HCEC 1CT (cell line): ENCODE measurements around the gene SLC7A5.
"Not testable (repeated sequence)": the region's sequence is repeated elsewhere in the genome, so short reads cannot be mapped to it uniquely, and the experiment has no call there.

Experiments used
- DNase-seq: peaks from one replicate; pipeline ENCODE4 v3.0.0-alpha.2; 2017

Gene SLC7A5

DNA sequence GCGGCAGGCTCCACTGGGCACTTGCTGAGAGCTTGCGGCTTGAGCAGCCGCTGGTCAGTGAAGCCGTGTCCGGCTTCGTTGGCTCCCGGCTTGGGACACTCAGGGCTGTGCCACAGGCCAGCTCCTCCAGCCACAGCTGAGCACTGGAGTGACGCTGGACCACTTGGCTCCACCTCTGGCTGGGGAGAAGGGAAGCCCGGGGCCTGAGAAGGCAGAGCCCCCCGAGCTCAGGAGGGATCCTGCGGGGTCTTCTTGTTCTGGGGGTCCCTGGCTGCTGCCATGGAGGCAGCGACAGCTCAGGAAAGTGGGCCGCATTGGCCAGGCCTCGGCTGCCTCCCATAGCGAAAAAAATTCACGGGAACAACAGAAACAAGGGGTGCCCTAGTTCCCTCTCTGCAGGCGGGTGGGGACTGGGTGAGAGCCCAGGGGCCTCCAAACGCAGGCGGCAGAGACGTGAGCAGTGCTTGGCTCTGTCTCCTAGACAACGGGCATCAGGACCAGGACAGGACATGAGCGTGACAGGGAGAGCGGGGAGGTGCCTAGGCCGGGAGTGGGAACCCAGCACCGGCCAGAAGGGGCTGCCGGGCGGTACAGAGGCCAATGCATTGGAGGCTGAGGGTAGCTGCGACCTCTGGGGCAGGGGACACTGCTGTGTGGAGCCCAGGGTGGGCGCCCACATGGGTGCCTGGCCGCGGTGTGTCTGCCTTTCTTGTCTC, 37.7 kb downstream of the SLC7A5 start:
- DNase-seq = no peak

DNA sequence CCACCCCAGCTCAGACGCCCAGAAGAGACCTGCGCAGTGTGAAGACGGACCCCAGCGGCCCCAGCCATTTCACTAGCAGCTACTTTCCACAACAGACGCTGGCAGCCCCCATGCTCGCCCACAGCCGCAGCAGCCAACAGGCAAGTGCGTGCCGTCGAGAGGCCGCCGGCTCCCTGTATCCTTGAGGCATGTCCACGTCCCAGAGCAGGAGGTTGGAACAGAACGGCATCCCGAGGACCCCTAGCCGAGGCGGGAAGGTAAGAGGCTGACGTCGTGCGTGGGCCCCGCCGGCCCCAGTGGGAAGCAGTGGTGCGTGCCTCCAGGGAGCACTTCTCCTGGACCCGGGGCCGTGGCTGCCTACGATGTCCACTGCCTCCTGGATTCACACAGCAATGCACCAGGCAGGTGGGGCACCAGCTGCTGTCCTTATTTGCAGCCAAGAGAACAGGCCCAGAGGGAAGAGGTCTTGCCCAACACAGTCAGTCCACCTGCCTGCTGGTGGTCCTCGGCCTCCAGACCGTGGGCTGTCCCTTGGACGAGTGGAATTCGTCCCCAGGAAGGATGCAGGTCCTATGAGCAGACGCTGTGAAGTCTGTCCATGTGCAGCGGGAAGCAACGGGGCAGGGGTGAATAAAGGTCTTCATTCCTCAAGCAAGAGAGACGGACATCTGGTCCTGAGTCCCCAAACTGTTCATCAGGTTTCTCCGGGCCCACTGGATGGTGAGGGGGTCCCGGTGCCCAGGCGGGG, 38.5 kb downstream of the SLC7A5 start:
- DNase-seq = no peak

DNA sequence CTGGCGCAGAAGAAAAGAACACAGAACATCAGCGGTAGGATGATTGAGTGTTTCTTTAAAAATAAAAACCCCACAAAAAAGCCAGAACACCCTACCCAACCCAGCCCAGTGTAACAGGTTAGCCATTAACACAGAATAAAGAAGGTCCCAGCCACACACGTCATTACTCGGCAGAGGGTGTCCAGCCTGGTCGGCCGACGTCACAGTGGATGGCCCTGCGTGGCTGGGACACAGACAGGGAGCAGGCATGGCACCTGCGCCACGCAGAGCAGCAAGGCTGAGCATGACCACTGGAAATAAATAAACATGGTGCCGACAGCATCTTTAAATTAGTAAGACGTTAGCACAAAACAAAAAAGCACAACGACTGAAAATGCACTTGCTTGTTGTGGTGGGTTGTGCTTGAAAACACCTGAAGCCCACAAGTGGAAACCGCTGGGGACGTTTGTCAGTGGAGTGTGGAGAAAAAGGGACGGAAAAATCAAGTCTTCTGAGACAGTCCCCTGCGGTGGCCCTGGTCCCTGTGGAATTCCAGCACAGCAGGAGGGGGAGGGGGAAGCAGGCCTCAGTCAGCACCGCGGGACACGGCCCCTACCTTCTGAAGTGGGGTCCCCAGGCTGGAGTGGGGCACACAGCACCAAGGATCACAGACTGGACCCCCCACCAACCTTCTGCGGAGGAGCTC, 39.2 kb downstream of the SLC7A5 start:
- DNase-seq = no peak

DNA sequence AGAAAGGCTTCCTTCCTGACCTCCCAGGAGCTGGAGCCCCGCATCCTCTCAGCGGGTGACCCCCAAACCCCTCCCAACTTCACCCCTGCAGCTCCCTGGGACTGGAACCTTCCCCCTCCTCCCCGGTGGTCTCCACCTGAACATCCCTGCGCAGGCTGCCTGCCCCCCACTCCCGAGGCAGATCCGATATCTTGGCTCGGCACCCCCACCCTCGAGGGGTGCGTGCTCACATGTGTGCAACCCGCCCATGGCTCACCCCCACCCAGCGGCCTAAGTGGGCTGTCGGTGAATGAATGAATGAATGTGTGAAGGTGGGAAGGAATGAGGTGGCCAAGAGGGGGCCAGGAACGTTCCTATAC, 39.7 kb downstream of the SLC7A5 start:
- no peak for DNase-seq

DNA sequence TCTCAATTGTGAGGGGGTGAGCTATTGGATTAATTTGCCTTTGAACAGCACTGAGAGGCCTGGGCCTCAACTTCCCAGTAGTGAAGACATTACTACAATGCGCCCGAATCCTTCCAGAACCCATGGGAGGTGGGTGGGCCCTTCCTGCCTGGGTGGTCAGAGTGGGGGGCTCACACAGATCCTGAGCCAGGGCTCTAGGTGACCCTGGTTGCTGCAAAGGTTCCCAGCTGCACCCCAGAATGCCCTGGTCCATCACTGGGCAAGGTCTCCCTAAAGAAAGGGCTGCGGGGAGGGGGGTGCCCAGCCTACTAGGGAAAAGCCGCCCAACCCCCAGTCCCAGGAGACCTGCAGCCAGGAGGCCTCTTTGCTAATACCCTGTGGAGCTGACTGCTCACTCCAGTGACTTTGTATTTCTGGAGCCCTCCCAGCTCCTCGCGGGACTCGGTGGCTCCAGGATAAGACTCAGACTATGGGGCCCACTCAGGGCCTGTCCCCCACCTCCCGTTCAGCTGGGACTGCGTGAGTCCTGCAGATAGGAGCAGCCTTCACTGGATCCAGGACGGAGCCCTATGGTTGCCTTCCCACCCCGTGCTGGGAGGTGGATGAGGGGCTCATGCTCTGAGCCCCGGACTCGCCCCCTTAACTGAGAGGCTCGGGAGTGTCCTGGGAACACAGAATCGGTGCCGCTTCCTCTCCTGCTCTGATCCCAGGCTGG, 40.2 kb downstream of the SLC7A5 start:
- no peak for DNase-seq

DNA sequence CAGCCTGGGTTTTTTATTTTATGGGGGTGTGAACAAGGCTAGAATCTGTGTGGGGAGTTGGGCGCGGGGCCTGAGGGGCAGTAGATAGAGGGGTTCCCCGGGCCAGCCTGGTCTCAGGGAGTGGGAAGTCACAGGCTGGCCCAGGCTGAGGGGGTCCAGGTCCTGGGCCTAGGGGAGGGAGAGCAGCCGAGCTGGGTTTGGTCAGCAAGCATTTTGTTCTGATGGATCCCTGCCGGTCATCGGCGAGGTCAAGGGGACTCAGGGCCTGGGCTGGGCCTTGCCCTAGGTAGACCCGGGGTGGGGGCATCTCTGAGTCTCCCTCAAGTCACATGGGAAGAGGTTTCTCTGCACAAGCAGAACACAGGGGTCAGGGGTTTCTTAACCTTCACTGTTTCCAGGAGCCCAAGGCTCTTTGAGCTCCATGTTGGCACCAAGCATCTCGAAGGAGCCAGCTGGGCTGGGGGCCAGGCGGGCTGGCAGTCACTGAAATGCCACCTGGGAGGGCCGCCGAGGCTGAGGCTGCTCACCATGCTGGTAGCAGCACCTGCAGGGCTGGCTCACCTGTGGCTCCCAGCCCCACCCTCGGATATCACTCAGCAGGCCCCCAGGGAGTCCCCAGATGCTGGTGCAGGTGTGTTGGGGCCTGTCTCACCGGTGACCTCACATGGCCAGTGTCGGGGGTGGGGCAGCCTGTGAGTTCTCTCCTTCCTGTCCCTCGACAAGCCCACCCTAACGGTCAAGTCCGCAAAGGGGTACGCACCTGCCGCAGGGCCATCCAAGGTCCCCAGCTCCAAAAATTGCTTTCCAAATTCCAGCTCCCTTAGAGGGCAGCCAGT, 41.0 kb downstream of the SLC7A5 start:
- DNase-seq = no peak

DNA sequence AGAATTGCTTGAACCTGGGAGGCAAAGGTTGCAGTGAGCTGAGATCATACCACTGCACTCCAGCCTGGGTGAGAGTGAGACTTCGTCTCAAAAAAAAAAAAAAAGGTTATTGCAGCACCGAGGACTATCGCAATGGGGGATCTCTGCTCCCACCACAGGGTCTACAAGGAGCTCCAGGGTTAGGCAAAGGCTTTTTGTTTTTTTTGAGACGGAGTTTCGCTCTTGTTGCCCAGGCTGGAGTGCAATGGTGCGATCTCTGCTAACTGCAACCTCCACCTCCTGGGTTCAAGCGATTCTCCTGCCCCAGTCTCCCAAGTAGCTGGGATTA, 41.8 kb downstream of the SLC7A5 start:
- not testable (repeated sequence) for DNase-seq

DNA sequence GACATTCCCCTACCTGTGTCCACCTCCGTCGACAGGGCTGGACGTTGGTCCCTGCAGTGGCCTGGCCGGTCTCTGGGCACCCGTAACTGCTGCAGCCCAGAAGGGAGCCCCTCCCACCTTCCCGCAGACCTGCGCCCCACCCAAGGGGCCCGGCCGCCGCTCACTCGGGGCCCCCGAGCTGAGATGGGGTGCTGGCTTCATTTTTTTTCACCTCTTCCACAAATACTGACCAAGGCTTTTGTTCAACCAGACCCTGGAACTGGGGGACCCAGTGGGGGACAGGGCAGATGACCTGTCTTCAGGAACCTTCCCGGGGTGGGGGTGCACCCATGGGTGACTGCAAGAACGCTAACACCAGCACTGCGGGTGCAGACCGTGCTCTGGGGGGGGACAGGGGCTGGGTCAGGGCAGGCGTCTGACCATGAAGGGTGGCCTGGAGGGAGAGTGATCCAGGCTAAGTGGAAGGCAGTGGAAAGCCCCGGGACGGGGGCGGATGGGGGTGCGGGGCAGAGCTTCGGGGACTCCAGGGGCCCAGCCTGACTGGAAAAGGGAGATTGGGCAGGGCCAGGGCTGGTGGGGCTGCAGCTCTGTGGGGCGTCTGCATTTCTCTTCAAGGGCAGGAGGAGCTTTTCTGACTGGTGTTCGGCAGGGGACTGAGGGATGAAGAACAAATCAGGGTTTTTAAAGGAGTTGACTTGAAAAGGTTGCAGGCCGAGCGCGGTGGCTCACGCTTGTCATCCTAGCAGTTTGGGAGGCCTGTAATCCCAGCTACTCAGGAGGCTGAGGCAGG, 42.3 kb downstream of the SLC7A5 start:
- DNase-seq = no peak

DNA sequence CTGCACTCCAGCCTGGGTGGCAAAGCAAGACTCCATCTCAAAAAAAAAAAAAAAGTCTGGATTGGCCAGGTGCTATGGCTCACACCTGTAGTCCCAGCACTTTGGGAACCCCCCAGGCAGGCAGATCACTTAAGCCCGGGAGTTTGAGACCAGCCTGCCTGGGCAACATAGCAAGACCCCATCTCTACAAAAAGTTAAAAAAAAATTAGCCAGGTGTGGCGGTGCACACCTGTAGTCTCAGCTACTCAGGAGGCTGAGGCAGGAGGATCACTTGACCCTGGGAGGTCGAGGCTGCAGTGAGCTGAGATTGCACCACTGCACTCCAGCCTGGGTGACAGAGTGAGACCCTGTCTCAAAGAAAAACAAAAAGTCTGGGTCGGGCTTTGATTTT, 42.9 kb downstream of the SLC7A5 start:
- DNase-seq = not testable (repeated sequence)

DNA sequence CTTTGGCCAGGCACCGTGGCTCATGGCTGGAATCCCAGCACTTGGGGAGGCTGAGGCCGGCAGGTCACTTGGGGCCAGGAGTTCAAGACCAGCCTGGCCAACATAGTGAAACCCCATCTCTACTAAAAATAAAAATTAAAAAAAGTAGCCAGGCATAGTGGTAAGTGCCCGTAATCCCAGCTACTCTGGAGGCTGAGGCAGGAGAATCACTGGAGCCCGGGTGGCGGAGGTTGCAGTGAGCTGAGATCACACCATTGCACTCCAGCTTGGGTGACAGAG, 43.5 kb downstream of the SLC7A5 start:
- not testable (repeated sequence) for DNase-seq

DNA sequence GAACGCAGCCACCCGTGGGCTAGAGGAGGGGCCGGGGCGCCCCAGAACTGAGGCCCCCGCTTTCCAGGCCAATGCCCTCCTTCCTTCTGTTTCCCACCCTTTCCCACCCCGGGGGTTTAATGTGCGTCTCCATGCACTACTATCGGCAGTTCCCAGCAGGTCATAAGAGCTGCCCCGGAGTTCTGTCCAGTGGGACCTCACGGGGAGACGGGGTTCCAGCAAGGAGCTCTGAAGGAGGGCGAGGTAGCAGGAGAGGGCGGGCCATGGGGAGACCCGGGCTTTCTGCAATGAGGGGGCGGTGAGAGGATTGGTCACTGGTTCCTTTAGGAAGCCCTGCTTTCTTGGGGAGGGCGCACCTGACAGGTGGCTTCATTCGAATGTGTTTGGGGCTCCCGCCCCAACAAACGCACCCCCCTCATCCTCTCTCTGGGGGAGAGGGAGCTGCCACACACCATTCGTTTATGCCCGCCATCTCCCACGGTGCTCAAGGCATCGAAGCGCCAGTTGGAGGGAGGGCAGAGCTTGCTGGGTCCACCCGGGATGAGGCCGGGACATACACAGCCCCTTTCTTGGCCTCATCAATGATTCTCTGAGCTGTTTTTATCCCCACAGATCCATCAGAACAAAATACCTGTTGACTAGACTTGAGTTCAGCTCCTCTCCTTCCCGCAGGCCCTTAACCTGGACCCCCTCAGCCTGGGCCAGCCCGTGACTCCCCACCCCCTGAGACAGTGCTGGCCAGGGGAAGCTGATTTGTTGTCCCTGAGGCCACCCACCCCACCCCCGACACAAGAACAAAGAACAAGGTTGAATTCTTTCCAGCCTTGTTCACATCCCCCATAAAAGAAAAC, 44.1 kb downstream of the SLC7A5 start:
- no peak for DNase-seq

DNA sequence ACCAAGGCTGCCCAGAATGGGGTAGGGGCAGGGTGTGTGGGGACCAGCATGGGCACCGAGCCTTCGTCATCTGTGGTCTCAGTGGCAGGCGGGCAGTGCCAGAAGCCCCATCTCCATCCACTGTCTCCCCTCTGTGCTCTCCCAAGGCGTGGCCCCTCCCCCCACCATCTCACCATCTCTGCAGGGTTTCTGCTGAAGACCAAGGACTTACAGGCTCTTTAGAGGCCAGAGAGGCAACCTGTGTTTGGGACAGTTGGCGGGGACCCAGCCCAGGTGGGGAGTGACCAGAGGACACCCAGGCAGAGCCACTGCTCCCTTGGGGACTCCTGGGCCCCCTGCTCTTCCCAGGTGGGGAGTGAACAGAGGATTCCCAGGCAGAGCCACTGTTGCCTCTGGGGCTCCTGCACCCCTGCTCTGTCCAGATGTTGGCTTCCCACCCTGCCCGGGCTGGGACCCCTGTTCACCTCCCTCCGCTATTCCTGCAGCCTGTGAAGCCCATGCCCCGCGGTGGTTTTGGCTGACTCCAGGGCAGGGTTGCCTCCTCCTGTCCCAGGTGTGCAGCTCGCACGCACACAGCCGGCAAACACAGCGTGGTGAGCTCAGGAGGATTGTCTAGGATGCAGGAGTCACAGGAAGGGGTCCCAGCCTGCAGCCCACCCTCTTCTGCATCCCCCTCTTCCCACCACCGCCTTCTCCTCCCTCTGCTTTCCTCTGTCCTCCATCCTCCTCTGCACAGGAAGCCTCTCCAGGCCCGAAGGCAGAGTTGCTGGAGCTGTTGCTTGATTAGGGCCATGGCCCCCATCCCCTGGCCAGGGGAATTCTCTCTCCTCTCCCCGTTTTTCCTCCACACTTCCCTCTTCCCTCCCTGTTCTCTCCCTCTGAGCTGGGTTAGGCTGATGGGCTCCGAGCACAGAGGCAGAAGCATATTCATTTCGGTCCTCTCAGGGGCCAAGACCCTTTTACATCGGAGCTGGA, 45.0 kb downstream of the SLC7A5 start:
- no peak for DNase-seq

DNA sequence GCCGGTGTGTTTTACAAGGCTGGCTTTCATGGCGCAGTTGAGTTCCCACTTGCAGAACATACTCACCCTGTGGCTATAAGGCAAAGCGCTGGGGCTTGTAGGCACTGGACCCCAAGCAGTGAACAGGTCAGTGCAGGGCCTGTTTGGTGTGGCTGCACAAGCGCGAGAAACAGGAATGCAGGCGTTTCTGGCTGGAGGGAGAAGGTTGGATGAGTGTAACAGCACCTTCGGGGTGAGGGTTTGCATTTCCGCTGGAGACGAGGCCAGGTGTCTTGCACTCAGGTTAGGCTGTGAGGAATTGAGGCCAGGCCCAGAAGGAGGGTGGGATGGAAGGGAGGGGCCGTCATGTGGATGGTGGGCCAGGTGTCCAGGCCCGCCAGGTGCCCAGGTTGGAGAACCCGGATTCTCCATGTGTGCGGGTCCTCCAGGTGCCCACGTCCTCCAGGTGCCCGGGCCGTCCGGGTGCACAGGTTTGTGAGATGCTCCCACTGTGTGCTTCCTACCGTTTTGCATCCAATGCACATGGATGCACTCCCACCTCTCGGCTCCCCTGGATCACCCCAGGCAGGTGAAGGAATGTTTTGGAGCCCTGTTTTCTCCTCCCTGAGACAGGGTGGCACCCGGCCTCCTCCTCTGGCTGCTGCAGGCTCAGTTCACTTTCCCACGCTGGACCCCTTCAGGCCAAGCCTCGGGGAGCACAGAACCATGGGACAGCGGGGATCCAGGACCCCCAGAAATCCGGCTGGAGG, 46.0 kb downstream of the SLC7A5 start:
- DNase-seq = no peak

DNA sequence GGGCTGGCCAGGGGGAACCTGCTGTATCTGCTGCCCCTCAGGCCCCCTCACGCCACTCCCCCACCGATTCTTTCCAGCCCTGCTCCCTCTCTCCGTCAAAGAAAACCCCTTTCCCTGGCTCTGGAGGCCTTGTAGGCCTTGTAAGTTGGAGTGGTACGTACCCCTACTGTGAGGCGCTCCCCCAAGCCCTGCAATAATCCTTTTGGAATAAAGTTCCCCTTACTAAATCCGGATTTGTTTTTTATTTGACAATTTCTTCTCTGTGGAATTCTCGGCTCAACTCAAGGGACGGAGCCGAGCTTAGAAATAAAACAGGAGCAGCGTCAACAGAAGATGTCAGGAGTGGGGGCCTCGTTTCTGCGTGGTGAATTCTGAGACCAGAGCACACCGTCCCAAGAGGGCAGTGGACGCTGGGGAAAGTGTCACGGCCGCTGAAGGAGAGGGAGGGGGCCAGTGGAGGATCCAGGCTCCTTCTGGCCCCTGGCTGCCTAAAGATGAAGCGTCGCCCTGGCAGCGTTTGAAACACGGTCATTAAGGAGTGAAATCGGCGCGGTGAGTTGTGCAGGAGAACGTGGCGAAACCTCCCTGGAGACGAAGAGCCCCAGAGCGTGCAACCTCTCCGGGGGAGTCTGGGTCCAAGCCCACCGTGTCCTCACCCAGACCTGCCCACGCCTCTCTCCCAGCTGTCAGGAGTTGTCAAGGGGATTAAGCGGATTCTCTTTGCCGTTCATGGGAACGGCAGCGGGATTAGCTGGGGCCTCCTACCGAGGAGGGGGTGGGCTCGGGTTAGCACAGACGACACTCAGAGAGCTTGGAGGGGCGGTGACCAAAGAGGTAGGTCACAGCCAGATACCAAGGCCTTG, 47.0 kb downstream of the SLC7A5 start:
- DNase-seq = no peak

DNA sequence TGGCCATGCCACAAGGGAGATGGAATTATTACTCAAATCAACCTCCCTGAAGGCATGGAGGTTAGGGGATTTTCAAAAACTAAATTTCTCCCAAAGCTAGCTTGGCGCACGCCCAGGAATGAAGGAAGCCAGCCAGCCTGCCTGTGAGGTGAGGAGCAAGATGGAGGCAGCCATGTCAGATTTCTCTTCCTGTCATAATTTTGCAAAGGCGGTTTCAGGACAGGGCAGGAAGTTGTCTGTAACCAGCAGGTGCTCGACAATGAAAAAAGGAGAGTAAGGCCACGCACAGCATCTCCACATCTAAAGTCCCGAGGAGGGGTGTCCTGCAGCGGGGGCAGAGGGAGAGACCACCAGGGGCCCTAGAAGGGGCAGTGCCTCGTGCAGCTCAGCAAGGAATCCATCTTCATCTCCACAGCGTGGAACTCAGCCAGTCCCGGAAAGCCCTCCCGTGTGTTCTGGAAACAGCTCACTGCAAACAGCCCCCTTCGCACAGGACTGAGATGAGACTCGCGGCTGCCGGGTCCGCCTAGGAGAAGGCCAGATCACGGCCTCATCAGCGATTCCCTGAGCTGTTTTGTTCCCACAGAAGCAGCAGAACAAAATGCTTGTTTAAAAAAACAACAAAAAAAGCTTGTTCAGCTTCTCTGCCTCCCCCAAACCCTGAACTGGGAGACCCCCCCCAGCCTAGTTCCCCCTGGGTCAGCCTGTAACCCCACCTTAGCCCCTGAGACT, 47.8 kb downstream of the SLC7A5 start:
- no peak for DNase-seq

DNA sequence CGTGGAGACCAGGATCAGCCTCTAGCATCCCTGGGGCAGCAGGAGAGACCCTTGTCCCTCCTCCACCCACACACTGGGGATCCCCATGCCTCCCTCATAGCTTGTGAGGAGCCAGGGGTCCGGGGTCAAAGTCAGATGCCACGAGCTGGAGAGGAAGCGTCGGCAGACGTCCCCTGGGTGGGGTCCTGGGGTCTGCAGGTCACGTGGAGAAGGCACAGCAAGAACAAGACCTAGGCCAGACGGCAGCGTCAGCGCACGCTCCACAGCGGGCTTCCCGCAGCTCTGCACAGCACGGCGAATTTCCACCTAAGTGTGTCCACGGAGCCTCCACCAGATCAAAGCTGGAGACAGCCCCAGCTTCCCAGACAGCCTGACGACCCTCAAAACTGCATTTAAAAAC, 49.3 kb downstream of the SLC7A5 start:
- no peak for DNase-seq

DNA sequence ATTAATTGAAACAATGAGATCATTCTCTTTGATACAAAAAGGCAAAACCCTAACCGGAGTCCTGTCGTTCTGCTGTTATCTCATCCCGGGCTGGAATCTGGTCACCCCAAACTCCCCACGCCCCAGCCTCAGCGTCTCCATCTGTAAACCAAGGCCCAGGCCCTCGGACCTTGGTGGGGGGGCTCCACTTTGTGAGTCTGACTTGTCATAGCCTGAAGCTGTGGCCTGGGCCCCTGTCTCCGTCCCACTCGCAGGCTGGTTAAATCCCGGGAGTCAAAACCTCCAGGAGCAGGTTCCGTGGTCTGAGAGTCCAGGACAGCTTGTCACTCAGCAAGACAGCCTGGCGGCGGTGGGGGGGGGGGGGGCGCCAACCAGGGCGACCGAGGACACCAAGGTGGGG, 50.0 kb downstream of the SLC7A5 start:
- DNase-seq = no peak
